Stimulated activated CD8-positive, alpha-beta memory T cell treated with anti-CD3 and anti-CD28 coated beads, Interleukin-12 subunit alpha, Interleukin-12 subunit beta, amount 100 ng/mL, for 24 hours (primary cell): ENCODE measurements around the gene C18orf54.
"Not testable (repeated sequence)": the region's sequence is repeated elsewhere in the genome, so short reads cannot be mapped to it uniquely, and the experiment has no call there.

Source experiments
- DNase-seq: peaks from one replicate; pipeline ENCODE4 v3.0.0-alpha.2; 2020; ENCODE audit errors: extremely low read depth

The C18orf54 gene

DNA sequence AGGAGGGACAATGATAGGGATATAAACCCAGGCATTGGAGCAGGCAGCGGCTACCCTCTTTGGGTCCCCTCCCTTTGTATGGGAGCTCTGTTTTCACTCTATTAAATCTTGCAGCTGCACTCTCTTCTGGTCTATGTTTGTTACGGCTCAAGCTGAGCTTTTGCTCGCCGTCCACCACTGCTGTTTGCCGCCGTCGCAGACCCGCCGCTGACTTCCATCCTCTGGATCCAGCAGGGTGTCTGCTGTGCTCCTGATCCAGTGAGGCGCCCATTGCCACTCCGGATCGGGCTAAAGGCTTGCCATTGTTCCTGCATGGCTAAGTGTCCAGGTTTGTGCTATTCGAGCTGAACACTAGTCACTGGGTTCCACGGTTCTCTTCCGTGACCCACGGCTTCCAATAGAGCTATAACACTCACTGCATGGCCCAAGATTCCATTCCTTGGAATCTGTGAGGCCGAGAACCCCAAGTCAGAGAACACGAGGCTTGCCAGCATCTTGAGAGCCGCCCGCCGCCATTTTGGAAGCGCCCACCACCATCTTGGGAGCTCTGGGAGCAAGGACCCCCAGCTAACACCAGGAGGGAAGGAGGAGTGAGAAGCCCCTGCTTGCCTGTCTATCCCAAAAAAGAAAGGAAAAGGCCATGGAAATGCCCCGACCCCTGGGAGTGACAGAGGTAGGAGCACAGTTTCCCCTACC lies 29.2 kb downstream of the C18orf54 start:
- DNase-seq = not testable (repeated sequence)

DNA sequence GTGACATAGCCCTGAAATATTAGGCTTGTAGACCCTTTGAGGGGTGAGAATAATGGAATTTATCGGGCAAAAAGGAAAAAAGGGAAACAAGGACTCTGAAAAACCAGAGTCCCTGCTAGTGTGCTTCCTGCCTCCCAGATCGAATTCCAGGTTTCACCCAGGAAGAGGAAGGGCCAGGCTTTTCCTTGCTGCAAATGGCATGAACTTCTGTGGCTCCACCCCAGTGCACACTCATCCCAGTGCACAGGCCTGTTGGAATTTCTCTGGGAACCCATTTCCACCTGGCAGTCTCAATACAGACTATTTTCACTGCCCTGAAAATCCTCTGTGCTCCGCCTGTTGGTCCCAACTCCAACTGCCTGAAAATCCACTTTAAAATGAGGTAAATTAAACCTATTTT lies 29.9 kb downstream of the C18orf54 start:
- no peak for DNase-seq

DNA sequence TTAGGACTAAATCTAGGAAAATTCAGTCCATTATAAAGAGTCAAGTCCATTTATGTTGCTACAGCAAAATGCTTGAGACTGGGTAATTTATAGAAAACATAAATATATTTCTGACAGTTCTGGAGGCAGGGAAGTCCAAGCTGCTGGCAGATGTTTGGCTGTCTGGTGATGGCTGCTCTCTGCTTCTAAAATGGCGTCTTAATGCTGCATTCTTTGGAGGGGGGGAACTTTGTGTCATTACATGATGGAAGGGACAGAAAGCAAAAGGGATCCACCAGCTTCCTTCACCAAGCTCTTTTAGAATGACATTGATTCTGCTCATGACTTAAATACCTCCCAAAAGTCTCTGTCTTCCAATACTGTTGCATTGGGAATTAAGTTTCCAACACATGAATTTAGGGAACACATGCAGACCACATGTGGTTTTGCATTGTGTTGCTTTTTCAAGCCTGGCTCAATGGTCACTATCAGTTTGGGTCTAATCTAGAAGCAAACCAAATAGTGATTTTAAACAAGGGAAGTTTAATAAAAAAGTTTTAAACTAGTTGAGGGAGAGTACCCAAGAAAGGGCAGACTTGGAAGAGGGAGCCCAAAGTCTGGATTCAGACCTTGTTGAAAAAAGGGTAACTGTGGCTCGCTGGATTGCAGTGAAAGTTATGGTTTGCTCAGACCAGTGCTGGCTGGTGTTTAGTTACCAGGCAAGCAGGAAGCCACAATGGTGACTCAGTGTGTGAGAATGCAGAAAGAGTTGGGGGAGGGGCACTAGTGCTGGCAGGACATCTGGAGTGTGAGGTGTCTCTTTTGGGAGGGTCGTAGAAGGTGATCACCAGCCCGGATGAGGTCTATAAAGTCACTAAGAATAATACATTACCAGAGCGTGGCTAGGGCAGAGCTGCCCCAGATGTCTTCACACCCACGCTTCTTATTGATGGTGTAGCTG lies 30.8 kb downstream of the C18orf54 start:
- DNase-seq = peak; percentile 0

DNA sequence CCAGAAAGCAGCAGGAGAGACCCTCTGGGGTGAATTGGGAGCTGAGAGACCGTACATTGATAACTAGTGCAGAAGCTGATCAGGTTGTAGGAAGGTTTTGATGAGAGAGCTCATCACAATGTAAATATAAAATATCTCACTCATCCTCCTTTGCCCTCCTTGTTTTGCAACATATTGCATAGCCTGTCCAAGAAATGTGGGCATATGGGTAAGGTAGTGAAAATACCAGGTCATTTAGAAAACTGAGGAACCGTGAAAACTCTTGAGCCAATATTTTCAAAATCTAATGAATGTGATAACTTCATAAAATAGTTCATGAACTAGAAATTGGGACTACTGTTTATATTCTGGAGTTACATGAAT lies 31.4 kb downstream of the C18orf54 start:
- no peak for DNase-seq

DNA sequence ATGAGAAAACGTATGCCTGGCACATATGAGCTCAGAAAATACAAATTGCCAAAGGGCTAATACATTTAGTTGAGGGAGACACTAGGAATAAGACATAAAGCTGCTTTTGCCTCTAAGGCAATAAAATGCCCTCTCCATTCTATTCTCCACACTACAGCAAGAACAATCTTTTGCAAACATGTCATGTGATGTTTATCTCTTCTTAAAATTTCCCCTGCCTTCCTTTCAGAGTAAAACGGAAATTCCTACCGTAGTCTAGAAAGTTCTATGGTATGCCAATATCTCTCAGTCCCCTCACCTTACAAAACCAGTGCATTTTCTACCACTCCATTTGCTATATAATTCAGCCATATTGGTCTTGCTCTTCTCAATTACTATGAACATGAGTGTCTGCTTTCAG lies 33.1 kb downstream of the C18orf54 start:
- DNase-seq = no peak

DNA sequence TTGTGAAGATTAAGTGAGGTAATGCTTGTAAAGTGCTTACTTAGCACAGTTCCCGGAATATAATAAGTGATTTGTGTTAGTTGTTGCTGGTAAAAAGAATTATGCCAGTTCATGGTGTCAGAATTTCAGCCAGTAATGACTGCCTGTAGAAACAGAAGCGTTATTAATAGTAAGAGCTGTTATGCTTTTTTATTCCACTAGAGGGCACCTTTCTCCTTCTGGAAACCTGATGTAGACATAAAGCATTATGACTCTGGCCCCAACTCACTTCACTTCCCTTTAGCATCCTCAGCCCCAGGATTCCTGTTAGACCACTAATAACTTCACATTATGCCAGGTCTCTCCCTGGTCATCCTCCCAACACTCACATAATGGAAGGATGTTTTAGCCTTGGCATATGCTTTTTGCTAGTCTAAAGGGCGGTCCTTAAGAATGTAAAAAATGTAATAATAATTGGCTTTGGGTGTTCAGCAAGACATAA lies 34.9 kb downstream of the C18orf54 start:
- no peak for DNase-seq

DNA sequence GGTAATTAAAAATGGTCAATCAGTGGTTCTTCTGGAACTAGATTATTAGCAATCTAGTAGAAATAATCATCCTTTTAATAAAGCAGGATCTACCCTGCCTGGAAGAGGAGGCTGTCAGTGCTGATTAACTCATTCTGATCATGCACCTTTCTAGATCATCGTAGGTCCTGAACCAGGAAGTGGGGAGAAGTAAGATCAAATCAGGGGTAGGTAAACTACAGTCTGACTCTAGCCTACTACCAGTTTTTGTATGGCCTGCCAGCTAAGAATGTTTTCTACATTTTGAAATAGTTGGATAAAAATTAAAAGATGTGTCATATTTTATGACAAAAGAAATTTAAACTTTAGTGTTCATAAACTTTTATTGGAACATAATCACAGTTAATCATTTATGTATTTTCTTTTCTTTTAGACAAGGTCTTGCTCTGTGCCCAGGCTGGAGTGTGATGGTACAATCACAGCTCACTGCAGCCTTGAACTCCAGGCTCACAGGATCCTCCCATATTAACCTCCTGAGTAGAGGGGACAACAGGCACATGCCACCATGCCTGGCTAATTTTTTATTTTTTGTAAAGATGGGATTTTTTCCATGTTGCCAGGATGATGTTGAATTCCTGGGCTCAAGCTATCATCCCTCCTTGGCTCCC lies 36.1 kb downstream of the C18orf54 start:
- no peak for DNase-seq

DNA sequence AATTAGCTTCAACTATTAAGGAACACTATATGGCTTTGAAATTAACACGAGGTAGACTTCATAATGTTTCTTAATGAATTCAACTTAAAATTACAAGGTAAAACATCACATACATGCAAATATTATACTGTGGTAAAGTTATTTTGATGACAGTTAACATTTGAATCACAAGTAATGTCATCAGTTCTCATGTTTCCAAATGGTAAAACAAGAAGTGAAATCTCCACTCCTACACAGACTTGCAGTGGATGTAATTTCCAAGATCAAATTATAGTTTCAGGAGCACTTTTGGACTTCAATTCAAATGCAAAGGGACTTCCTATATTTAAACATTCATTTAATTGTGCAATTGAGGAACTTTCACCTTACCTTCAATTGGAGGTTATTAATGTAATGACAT lies 39.1 kb downstream of the C18orf54 start:
- no peak for DNase-seq

DNA sequence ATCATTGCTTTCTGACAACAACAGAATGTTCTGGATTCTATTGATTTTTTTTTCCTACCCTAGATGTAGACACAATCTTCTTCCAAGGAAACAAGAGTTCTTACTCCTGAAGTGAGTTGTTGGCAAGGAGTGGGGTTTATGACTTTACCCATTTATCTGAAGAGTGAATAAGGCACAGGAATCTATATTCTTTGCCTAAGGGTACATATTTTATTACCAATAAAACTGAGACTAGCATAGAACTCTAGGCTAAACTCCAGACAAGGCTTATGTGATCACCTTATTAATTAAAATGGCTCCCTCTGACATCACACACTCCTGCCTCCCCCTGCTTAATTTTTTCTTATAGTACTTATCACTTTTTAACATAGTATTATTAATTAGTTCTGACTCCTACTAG lies 47.6 kb downstream of the C18orf54 start:
- no peak for DNase-seq

DNA sequence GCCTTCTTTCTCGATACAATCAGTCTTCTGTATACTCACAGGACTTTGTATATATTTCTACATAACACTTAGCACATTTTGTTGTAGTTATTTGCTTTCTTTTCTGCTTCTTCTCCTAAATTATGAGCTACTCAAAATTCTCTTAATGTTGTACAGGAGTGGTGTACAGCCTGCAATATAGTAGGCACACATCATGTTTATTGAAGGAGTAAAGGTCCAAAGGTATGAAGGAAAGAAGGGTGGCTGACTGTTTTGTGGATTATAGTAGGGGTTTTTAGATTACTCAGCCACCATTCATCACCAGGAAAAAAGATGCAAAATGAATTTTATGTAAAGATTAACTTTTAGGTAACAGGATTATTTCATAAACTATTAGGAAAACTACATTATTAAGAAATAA lies 54.1 kb downstream of the C18orf54 start:
- no peak for DNase-seq

DNA sequence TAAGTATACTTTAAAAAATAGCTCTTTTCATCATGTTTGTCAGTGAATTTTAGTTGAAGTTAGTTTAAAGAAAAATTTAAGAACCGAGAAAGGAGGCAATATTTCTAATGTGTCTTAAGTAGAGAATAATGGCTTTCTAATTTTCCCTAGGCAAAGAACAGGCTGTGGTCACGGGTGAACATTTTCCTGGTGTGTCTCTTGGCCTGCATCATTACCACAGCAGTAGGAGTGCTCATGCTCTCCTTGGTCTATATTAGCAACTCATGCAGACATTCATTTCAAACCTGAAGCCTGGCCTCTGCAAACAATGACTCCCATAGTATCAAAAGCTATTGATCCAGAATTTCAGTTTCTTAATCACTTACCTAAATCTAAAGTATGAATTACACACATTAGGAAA lies 57.4 kb downstream of the C18orf54 start:
- DNase-seq = no peak

DNA sequence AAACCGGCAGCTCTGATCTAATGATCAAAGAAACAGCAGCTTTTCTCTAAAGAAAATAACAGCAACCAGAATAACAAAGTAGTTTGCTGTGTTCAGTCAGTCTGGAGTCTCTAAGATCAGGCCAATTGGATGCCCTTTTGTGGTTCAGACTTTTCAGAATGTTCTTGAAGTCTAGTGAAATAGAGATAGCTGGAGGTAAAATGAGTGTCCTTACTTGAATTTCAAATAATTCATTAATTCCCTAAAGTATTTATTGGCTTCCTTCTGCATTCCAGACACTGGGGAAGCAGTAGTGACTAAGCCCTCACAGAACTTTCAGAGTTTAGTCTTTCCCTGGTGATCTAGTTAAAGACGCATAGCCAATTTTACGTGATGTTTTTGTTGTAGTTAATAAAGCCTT lies 58.7 kb downstream of the C18orf54 start:
- DNase-seq = no peak

DNA sequence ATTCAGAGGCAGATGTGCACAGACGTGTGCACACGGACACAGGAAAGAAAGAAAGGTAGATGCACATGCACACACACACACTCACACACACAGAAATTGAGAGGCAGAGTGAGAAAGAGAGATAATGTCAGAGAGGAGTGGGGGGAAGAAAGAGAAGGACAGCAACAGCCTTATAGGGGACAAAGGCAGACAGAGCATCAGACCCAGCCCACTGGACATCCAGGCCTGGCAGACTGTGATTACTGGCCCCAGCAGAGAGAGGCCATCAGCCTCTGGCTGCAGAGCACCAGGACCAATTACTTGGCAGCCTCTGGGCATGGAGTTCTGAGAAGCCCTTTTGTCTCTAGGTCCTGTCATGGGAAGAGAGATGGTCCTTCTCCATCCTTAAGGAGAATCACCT lies 66.1 kb downstream of the C18orf54 start:
- no peak for DNase-seq

DNA sequence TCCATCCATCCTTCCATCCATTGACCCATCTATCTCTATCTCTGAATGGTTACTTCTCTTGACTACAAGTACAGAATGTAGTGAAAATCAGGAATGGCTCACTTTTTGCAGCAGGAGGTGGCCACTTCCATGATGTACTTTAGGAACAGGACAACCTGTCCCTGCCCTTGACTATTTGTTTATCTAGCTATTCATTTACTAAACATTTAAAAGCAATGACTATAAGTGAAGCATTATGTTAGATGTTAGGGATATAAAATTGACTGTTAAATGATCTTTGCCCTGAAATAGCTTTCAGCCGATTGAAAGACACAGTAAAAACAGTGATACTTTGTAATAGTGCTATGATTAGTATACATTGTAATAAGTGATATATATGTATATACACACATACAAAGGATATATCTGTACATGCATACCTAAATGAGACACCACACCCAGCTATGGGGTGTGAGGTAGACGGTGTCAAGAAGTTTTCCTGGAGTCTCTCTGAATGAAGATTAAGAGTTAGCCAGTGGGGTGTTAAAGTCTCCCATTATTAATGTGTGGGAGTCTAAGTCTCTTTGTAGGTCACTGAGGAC lies 68.5 kb downstream of the C18orf54 start:
- no peak for DNase-seq
